ENCODE data around the gene NTF3.

Gene NTF3

DNA sequence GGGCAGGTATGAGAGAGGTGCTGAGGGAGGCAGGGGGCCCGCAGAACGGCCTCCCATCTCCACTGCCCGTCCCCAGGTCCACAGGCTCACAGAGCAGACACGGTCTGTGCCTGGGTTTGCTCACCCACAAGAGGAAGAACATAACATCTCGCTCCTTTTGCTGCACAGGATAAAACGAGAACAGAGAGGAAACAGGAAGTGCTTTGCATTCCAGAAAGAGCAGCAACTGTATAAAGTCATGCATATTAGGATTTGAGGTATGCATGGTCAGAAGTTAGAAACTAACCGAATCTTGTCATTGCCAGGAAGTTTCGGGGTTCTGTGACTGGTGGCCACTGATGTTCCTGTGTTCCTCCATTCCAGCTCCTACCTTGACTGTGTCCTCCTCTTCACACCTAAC, 25.0 kb downstream of the NTF3 start:
- no peak for DNase-seq (ENCODE audit: low read depth in 4 of 4, low spot score in 1 of 4)

GRCh38 chr12:5458229-5459050, 26.5 kb downstream of the NTF3 start:
- no peak for DNase-seq (ENCODE audit: low read depth in 4 of 4, low spot score in 1 of 4)

GRCh38 chr12:5459051-5459782, 27.3 kb downstream of the NTF3 start:
- DNase-seq (ENCODE audit: low read depth in 4 of 4, low spot score in 1 of 4), result no peak

DNA sequence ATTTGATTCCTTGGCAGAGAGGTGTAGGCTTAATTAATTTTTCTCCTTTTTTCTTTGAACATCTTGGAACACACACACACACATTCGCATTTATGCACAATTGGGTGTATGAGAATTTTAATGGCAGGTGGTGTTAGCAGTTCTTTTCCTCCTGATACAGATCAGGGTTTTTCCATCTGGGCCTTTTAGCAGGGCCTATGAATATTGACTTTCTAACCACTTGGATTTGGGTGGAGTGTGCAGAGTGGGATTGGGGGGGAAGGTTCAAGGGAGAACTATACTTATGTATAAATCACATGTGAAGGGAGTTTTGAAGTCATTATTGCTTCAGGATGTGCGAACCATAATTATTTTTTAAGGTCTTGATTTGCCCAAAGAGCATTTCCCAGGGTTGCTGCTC, 28.9 kb downstream of the NTF3 start:
- DNase-seq (ENCODE audit: low read depth in 4 of 4, low spot score in 1 of 4), result no peak

GRCh38 chr12:5461966-5462365, 30.1 kb downstream of the NTF3 start:
- no peak for DNase-seq (ENCODE audit: low read depth in 4 of 4, low spot score in 1 of 4)

GRCh38 chr12:5464096-5464495, 32.2 kb downstream of the NTF3 start:
- no peak for DNase-seq (ENCODE audit: low read depth in 4 of 4, low spot score in 1 of 4)

GRCh38 chr12:5465384-5465783, 33.5 kb downstream of the NTF3 start:
- DNase-seq (ENCODE audit: low read depth in 4 of 4, low spot score in 1 of 4), result no peak

- DNase-seq (ENCODE audit: low read depth in 4 of 4, low spot score in 1 of 4), result no peak
Observed at GRCh38 chr12:5466521-5466960, 34.6 kb downstream of the NTF3 start.

DNA sequence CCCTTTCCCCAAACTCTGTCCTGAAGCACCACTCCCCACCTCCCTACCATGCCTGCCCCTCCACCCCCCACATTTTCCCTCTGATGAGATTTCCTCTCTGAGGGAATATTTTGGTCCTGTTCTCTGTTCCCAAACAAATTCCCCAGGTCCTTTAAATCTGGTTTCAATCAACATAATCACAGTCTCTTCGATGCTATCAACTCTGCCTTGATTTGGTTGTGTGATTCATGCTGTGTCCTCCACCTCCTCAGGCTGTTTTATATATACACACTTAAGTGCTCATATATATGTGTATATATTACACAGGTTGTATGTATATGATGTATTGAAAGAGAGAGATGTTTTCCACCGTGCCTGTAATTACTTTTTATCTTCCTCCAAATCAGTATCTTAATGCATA, 36.0 kb downstream of the NTF3 start:
- no peak for DNase-seq (ENCODE audit: low read depth in 4 of 4, low spot score in 1 of 4)

DNA sequence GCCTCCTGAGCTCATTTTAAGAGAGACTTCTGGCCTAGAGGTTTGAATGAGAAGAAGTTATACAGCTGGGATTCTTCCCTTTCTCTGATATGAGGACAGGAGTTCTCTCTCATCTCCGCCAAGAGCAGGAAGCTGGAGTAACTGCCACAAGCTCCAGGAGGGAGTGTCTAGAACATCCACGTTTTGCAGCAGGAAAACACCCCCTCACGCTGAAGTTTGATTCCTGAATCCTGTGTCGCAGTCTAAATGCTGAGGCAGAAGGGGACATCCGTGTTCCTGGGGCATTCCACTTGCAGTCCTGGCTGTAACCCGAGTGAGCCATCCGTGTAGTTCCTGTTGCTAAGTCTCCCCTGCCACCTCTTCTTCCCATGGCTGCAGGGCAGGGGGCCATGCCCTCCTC, 38.3 kb downstream of the NTF3 start:
- no peak for DNase-seq (ENCODE audit: low read depth in 4 of 4, low spot score in 1 of 4)

DNA sequence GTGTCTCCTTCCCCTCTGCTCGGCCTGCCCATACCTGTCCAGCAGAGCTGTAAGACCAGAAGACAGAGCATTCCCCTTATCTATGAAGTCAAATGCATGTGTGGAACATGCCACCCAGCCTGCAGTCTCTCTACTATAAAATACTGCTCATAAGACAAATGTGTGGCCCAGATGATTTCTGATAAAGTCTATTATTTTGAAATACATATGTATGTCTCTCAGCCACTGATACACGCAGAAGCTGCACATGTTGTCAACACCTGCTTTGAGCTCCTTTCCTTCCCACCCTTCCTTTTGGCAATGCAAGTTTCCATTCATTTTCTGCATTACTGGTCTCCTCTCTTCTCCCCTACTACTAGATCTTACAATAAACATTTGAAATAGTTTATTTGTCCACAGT, 38.8 kb downstream of the NTF3 start:
- DNase-seq (ENCODE audit: low read depth in 4 of 4, low spot score in 1 of 4), result no peak

DNA sequence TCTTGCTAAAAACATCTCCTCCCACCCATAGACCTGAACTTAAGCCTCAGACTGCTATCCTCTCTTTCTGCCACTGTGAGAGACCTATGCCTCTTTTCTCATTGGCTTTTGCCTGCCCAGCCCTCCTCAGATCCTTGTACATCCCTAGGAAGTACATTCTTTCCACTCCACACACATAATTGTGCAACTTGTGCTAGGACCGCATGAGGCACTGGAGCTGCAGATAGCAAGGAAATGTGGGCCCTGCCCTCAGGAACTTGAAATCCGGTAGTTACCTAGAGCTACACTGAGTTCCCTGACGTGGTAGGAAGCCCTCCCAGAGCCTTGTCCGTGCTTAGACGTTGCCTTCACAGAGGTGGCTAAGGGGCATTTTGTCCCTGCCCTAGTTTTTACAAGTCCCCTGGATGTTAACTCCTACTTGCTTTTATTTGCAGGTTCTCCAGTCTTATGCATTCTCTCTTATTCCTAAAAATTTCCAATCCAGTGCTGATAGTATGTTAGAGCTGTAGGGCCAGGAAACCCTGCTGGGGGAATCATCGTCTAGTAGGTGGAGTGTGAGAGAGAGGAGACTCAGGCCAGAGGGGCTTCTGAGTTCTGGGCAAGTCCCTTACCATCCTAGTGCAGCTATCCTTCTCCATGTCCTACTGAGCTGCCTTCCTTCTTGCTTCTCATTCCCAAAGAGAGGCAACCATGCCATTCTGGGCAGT, 41.3 kb downstream of the NTF3 start:
- no peak for DNase-seq (ENCODE audit: low read depth in 4 of 4, low spot score in 1 of 4)

DNA sequence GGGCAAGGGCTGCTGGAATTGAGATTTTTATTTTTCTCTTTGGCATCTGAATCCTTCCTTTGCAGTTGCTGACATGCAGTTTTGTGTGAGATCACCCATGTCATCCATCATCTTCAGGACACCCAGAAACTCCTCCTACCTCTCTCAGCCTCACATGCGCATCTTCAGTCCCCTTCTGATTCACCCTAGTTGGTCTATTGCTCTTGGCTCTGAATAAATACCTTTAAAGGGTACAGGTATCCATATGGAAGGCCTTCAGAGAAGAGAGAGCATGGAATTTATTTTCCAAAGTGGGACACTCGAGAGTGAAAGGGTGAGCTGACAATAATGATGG, 41.8 kb downstream of the NTF3 start:
- no peak for DNase-seq (ENCODE audit: low read depth in 4 of 4, low spot score in 1 of 4)

GRCh38 chr12:5476356-5476755, 44.4 kb downstream of the NTF3 start:
- no peak for DNase-seq (ENCODE audit: low read depth in 4 of 4, low spot score in 1 of 4)

- no peak for DNase-seq (ENCODE audit: low read depth in 4 of 4, low spot score in 1 of 4)
Observed at GRCh38 chr12:5478081-5478706, 46.3 kb downstream of the NTF3 start.

- DNase-seq (ENCODE audit: low read depth in 4 of 4, low spot score in 1 of 4), result no peak
Observed at GRCh38 chr12:5479761-5480160, 47.9 kb downstream of the NTF3 start.

DNA sequence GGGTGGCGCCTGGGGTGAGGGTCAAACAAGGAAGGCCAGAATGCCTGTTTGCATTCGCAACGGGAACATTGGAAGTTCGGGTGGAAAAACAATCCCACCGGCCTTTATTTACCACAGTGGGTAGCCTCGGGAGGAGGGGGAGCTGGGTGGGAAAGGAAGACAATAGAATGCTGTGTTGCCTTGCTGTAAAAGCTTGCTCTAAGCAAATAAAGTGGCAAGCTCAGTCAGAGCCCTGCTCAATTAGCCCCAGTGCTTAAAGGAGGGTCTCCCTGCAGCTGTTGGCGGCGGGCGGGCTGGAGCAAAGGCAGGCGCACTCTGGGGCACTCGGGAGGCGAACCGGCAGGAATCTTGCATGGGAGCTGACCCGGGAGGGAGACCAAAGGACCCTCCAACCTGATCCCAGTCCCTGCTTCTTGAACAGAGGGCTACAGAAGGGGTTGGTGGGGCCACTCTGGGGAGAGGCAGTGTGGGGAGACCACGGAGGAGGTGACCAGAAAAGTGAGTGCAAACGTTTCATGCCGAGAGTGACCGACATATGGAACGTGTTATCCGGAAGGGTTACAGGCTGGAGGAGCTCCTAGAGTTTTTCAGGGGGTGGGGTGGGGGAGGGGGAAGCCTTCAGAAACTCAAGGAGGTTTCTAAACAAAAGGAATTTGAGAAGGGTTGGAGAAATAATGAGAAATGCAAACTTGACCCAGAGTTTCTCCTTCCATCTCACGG, 48.5 kb downstream of the NTF3 start:
- DNase-seq (ENCODE audit: low read depth in 4 of 4, low spot score in 1 of 4), result no peak

DNA sequence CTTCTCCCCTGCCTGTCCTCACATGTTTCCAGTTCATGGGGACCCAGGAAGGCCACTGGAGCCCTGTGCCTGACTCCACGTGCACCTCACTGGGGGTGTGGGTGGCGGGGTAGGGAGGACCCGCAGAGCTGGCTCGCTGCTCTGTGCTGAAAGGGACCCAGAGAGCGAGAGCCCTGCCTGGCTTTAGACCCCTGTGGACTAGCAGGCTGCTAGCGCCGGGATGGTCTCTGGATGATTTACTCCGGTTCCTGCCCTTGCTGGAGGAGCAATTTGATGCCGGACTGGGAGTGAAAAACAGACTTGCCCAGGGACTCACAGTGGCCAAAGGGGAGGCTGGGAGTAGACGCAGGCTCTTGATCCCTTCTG, 49.0 kb downstream of the NTF3 start:
- DNase-seq (ENCODE audit: low read depth in 4 of 4, low spot score in 1 of 4), result no peak

- no peak for DNase-seq (ENCODE audit: low read depth in 4 of 4, low spot score in 1 of 4)
Observed at GRCh38 chr12:5481645-5482044, 49.7 kb downstream of the NTF3 start.

DNA sequence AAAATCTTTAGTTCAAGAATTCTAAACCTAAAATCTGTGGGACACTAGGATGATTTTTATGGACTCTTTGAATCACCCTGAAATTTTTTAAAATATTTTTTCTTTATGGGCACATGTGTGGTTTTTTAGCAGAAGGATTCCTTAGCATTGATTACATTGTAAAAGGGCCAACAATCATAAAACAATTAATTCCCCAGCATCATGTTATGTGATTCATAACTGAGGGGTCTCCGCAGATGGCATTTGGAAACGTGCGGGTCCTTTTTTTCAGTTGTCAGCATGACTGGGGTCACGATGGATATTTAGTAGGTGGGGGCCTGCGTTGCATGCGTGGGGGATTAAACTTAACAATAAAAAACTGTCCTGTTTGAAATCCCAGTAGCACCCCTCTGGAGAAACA, 52.5 kb downstream of the NTF3 start:
- DNase-seq (ENCODE audit: low read depth in 4 of 4, low spot score in 1 of 4), result no peak

DNA sequence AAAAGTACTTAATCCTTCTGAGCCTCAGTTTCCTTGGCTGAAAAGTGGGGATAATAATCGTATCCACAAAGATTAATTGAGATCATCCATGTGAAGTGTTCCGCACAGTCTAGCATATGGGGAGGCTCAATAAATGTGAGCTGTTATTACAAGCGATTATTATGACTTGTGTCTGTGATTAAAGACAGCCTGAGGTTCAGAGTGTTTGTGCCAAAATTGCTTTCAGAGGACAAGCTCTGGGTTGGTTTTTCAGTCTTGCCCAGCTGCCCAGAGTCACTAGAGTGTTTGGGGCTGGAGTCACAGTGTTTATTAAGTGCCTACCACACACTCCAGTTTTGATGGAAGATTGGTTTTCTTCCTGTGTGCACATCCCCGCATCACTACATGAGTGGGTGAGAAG, 53.5 kb downstream of the NTF3 start:
- no peak for DNase-seq (ENCODE audit: low read depth in 4 of 4, low spot score in 1 of 4)

Data from stimulated activated CD4-positive, alpha-beta T cell treated with anti-CD3 and anti-CD28 coated beads, Interleukin-1b, Interleukin-23, amount 100 ng/mL, for 24 hours (primary cell).